ENCODE results near the gene SPIN1.

Gene SPIN1

GRCh38 chr9:88494983-88495721 lies 106.9 kb downstream of the SPIN1 start:
- Histone ChIP-seq H3K4me1 (ENCODE audit: control insufficient read depth, insufficient read depth, low read length) (peaks cover 3% of the 10 kb centered on the region; the same call in 1 of the 2 replicates), H3K36me3 (ENCODE audit: control insufficient read depth, insufficient read depth, low read length) (no peaks in the 10 kb centered on the region), H3K9me3 (ENCODE audit: control insufficient read depth, insufficient read depth, low read depth, low read length) (no peaks in the 10 kb centered on the region), H3K9ac (ENCODE audit: low read length) (no peak overlapping the region), H3K27ac (ENCODE audit: low read depth, low read length) (no peak overlapping the region), H3K27me3 (ENCODE audit: control insufficient read depth, insufficient read depth, low read length) (no peaks in the 10 kb centered on the region), H3K4me3 (ENCODE audit: low read depth, low read length) (no peak overlapping the region)

GRCh38 chr9:88497224-88497623 lies 109.0 kb downstream of the SPIN1 start:
- H3K4me3 ChIP-seq (ENCODE audit: low read depth, low read length) = no peak overlapping the region
- no peak overlapping the region for H3K9ac ChIP-seq (ENCODE audit: low read length)
- H3K36me3 ChIP-seq (ENCODE audit: control insufficient read depth, insufficient read depth, low read length) = no peaks in the 10 kb centered on the region
- no peak overlapping the region for H3K27ac ChIP-seq (ENCODE audit: low read depth, low read length)
- H3K9me3 ChIP-seq (ENCODE audit: control insufficient read depth, insufficient read depth, low read depth, low read length) = no peaks in the 10 kb centered on the region
- no peaks in the 10 kb centered on the region for H3K27me3 ChIP-seq (ENCODE audit: control insufficient read depth, insufficient read depth, low read length)
- H3K4me1 ChIP-seq (ENCODE audit: control insufficient read depth, insufficient read depth, low read length) = peaks cover 3% of the 10 kb centered on the region; the same call in 1 of the 2 replicates

GRCh38 chr9:88498880-88499279 lies 110.6 kb downstream of the SPIN1 start:
- Histone ChIP-seq H3K27ac (ENCODE audit: low read depth, low read length) (no peak overlapping the region), H3K9ac (ENCODE audit: low read length) (no peak overlapping the region), H3K27me3 (ENCODE audit: control insufficient read depth, insufficient read depth, low read length) (no peaks in the 10 kb centered on the region), H3K4me1 (ENCODE audit: control insufficient read depth, insufficient read depth, low read length) (peaks cover 15% of the 10 kb centered on the region), H3K4me3 (ENCODE audit: low read depth, low read length) (no peak overlapping the region), H3K36me3 (ENCODE audit: control insufficient read depth, insufficient read depth, low read length) (no peaks in the 10 kb centered on the region), H3K9me3 (ENCODE audit: control insufficient read depth, insufficient read depth, low read depth, low read length) (no peaks in the 10 kb centered on the region)

- Histone ChIP-seq H3K4me3 (ENCODE audit: low read depth, low read length) (no peak overlapping the region), H3K27ac (ENCODE audit: low read depth, low read length) (no peak overlapping the region), H3K9ac (ENCODE audit: low read length) (no peak overlapping the region), H3K27me3 (ENCODE audit: control insufficient read depth, insufficient read depth, low read length) (no peaks in the 10 kb centered on the region), H3K4me1 (ENCODE audit: control insufficient read depth, insufficient read depth, low read length) (peaks cover 16% of the 10 kb centered on the region; the same call in 1 of the 2 replicates), H3K9me3 (ENCODE audit: control insufficient read depth, insufficient read depth, low read depth, low read length) (no peaks in the 10 kb centered on the region), H3K36me3 (ENCODE audit: control insufficient read depth, insufficient read depth, low read length) (no peaks in the 10 kb centered on the region)
These were observed 112.8 kb downstream of the SPIN1 start for GRCh38 chr9:88501086-88501485.

DNA sequence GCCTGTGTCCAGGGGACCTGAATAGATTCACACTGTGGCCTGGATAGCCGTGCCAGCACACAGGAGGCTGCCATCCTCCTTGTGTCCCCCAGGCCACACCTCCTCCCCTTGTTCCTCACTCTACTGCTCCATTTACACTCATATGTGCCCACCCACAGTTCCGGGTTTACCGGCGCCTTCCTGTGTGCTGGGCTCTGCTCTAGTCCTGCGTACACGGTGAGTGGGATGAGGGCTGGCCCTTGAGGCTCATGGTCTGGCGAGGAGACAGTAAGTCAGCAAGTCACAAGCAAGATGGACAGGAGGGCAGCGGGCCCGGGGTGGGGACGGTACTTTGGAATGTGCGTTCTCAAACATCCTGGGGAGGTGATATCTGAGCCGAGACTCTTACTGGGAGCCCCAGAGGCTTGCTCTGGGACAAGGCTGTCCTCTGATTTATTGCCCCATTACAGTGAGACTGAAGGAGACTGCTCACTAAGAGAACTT lies 114.3 kb downstream of the SPIN1 start:
- Histone ChIP-seq H3K36me3 (ENCODE audit: control insufficient read depth, insufficient read depth, low read length) (no peaks in the 10 kb centered on the region), H3K4me1 (ENCODE audit: control insufficient read depth, insufficient read depth, low read length) (peaks cover 16% of the 10 kb centered on the region; the same call in 1 of the 2 replicates), H3K27me3 (ENCODE audit: control insufficient read depth, insufficient read depth, low read length) (no peaks in the 10 kb centered on the region), H3K4me3 (ENCODE audit: low read depth, low read length) (no peak overlapping the region), H3K27ac (ENCODE audit: low read depth, low read length) (no peak overlapping the region), H3K9ac (ENCODE audit: low read length) (no peak overlapping the region), H3K9me3 (ENCODE audit: control insufficient read depth, insufficient read depth, low read depth, low read length) (no peaks in the 10 kb centered on the region)

DNA sequence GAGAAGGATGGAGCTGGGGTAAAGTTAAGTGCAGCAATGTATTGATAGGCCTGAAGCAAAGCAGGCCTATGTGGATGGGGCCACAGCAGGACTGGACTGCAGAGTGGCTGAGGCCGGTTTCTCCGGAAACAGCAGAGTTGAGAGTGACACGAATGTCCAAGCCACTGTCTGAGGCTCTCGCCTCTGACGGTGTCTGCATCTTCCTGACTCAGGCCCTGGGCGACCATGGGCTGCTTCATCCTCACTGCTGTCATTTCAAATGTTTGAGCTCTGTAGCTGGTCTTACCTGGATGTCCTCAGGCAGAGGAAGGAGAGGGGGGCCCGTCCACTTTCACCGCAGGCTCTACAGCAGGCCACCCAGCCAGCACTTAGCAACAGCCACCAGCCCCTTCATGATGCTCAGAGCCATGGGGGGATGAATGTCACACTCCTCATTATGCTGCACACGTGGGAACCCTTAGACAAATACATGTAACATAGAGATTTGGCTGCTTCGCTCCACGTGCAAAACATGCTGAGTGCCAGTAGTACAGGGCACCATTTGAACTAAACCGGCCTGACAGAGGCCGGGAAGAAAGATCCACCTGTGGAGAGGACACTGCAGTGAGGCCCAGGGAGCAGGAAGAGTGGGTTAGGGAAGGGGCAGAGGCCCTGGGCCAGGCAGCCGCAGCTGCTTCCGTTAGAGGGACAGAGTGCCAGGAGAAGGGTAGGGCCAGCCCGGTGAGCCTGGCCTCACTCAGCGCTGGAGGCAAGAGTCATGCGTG lies 115.0 kb downstream of the SPIN1 start:
- H3K27me3 ChIP-seq (ENCODE audit: control insufficient read depth, insufficient read depth, low read length) = no peaks in the 10 kb centered on the region
- no peak overlapping the region for H3K9ac ChIP-seq (ENCODE audit: low read length)
- peaks cover 16% of the 10 kb centered on the region; the same call in 1 of the 2 replicates for H3K4me1 ChIP-seq (ENCODE audit: control insufficient read depth, insufficient read depth, low read length)
- H3K4me3 ChIP-seq (ENCODE audit: low read depth, low read length) = no peak overlapping the region
- no peaks in the 10 kb centered on the region for H3K9me3 ChIP-seq (ENCODE audit: control insufficient read depth, insufficient read depth, low read depth, low read length)
- no peaks in the 10 kb centered on the region for H3K36me3 ChIP-seq (ENCODE audit: control insufficient read depth, insufficient read depth, low read length)
- no peak overlapping the region for H3K27ac ChIP-seq (ENCODE audit: low read depth, low read length)

GRCh38 chr9:88503845-88504764 lies 115.9 kb downstream of the SPIN1 start:
- Histone ChIP-seq H3K27ac (ENCODE audit: low read depth, low read length) (no peak overlapping the region), H3K4me1 (ENCODE audit: control insufficient read depth, insufficient read depth, low read length) (peaks cover 16% of the 10 kb centered on the region; the same call in 1 of the 2 replicates), H3K9me3 (ENCODE audit: control insufficient read depth, insufficient read depth, low read depth, low read length) (peaks cover 8% of the 10 kb centered on the region; the same call in 1 of the 2 replicates), H3K36me3 (ENCODE audit: control insufficient read depth, insufficient read depth, low read length) (no peaks in the 10 kb centered on the region), H3K9ac (ENCODE audit: low read length) (no peak overlapping the region), H3K4me3 (ENCODE audit: low read depth, low read length) (no peak overlapping the region), H3K27me3 (ENCODE audit: control insufficient read depth, insufficient read depth, low read length) (no peaks in the 10 kb centered on the region)

GRCh38 chr9:88508326-88508725 lies 120.1 kb downstream of the SPIN1 start:
- H3K27ac ChIP-seq (ENCODE audit: low read depth, low read length) = no peak overlapping the region
- H3K9me3 ChIP-seq (ENCODE audit: control insufficient read depth, insufficient read depth, low read depth, low read length) = peaks cover 8% of the 10 kb centered on the region; the same call in 1 of the 2 replicates
- H3K36me3 ChIP-seq (ENCODE audit: control insufficient read depth, insufficient read depth, low read length) = no peaks in the 10 kb centered on the region
- H3K4me1 ChIP-seq (ENCODE audit: control insufficient read depth, insufficient read depth, low read length) = peaks cover 12% of the 10 kb centered on the region; the same call in 1 of the 2 replicates
- no peak overlapping the region for H3K9ac ChIP-seq (ENCODE audit: low read length)
- no peak overlapping the region for H3K4me3 ChIP-seq (ENCODE audit: low read depth, low read length)
- H3K27me3 ChIP-seq (ENCODE audit: control insufficient read depth, insufficient read depth, low read length) = no peaks in the 10 kb centered on the region

DNA sequence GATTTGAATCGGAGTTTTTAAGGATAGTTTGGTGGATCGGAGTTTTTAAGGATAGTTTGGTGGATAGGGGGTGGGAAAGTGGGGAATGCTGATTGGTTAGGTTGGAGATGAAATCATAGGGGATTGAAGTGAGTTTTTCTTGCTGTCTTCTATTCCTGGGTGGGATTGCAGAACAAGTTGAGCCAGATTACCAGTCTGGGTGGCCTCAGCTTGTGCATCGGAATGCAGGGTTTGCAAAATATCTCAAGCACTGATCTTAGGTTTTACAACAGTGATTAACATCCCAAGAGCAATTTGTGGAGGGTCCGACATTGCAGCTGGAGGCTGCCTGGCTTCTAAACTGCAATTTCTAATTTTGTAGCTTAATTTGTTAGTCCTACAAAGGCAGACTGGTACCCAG lies 123.7 kb downstream of the SPIN1 start:
- Histone ChIP-seq H3K4me1 (ENCODE audit: control insufficient read depth, insufficient read depth, low read length) (peaks cover 11% of the 10 kb centered on the region; the same call in 1 of the 2 replicates), H3K27me3 (ENCODE audit: control insufficient read depth, insufficient read depth, low read length) (no peaks in the 10 kb centered on the region), H3K9ac (ENCODE audit: low read length) (no peak overlapping the region), H3K36me3 (ENCODE audit: control insufficient read depth, insufficient read depth, low read length) (no peaks in the 10 kb centered on the region), H3K27ac (ENCODE audit: low read depth, low read length) (no peak overlapping the region), H3K4me3 (ENCODE audit: low read depth, low read length) (no peak overlapping the region), H3K9me3 (ENCODE audit: control insufficient read depth, insufficient read depth, low read depth, low read length) (peaks cover 8% of the 10 kb centered on the region; the same call in 1 of the 2 replicates)

- Histone ChIP-seq H3K4me3 (ENCODE audit: low read depth, low read length) (no peak overlapping the region; the same call in 1 of the 2 replicates), H3K4me1 (ENCODE audit: control insufficient read depth, insufficient read depth, low read length) (peaks cover 16% of the 10 kb centered on the region; the same call in 1 of the 2 replicates), H3K27me3 (ENCODE audit: control insufficient read depth, insufficient read depth, low read length) (no peaks in the 10 kb centered on the region), H3K9ac (ENCODE audit: low read length) (peak overlapping the region; percentile 67), H3K9me3 (ENCODE audit: control insufficient read depth, insufficient read depth, low read depth, low read length) (no peaks in the 10 kb centered on the region), H3K36me3 (ENCODE audit: control insufficient read depth, insufficient read depth, low read length) (no peaks in the 10 kb centered on the region), H3K27ac (ENCODE audit: low read depth, low read length) (peak overlapping the region; percentile 89; the same call in 1 of the 2 replicates)
These were observed 126.0 kb downstream of the SPIN1 start for GRCh38 chr9:88514247-88514646.

All from HUES6 (cell line).